GM19023 (cell line): Measurements from ENCODE around the gene PDRG1.
"Not testable (repeated sequence)": the region's sequence is repeated elsewhere in the genome, so short reads cannot be mapped to it uniquely, and the experiment has no call there.

Source experiments
- ATAC-seq: cut with Tn5 transposase; IDR thresholded peaks from one replicate; pipeline ENCODE4 v1.9.1; 2021; ENCODE audit warnings: mild to moderate bottlenecking, moderate library complexity; ENCODE audit not compliant: unreplicated experiment

The PDRG1 gene

GRCh38 chr20:31929631-31930030 lies 22.2 kb downstream of the PDRG1 start:
- ATAC-seq = not testable (repeated sequence)

GRCh38 chr20:31927627-31928159 lies 24.2 kb downstream of the PDRG1 start:
- ATAC-seq = no peak

GRCh38 chr20:31926493-31926892 lies 25.4 kb downstream of the PDRG1 start:
- ATAC-seq = no peak

- ATAC-seq = no peak
These were observed 26.2 kb downstream of the PDRG1 start for GRCh38 chr20:31925631-31926030.

- ATAC-seq = no peak
These were observed 27.3 kb downstream of the PDRG1 start for GRCh38 chr20:31924561-31924960.

- peak; percentile 76 for ATAC-seq
These were observed 28.2 kb downstream of the PDRG1 start for GRCh38 chr20:31923388-31924331.

GRCh38 chr20:31922588-31922987 lies 29.3 kb downstream of the PDRG1 start:
- ATAC-seq = no peak

GRCh38 chr20:31922181-31922580 lies 29.7 kb downstream of the PDRG1 start:
- ATAC-seq = no peak

- not testable (repeated sequence) for ATAC-seq
These were observed 30.4 kb downstream of the PDRG1 start for GRCh38 chr20:31921480-31921879.

GRCh38 chr20:31920275-31920855 lies 31.5 kb downstream of the PDRG1 start:
- no peak for ATAC-seq

GRCh38 chr20:31919410-31920155 lies 32.3 kb downstream of the PDRG1 start:
- ATAC-seq = no peak

- ATAC-seq = no peak
These were observed 33.3 kb downstream of the PDRG1 start for GRCh38 chr20:31918466-31919105.

- ATAC-seq = not testable (repeated sequence)
These were observed 33.9 kb downstream of the PDRG1 start for GRCh38 chr20:31917962-31918412.

GRCh38 chr20:31916708-31917107 lies 35.1 kb downstream of the PDRG1 start:
- no peak for ATAC-seq

GRCh38 chr20:31915491-31916280 lies 36.2 kb downstream of the PDRG1 start:
- no peak for ATAC-seq

GRCh38 chr20:31914170-31914569 lies 37.7 kb downstream of the PDRG1 start:
- no peak for ATAC-seq

GRCh38 chr20:31913431-31914157 lies 38.3 kb downstream of the PDRG1 start:
- no peak for ATAC-seq

- no peak for ATAC-seq
These were observed 41.6 kb downstream of the PDRG1 start for GRCh38 chr20:31910071-31910803.
